ENCODE results near the gene SIT1.
A peak's percentile ranks its signal among the peaks of the same experiment; 100 is the strongest.
"Not testable (repeated sequence)": the region's sequence is repeated elsewhere in the genome, so short reads cannot be mapped to it uniquely, and the experiment has no call there.

Gene SIT1

DNA sequence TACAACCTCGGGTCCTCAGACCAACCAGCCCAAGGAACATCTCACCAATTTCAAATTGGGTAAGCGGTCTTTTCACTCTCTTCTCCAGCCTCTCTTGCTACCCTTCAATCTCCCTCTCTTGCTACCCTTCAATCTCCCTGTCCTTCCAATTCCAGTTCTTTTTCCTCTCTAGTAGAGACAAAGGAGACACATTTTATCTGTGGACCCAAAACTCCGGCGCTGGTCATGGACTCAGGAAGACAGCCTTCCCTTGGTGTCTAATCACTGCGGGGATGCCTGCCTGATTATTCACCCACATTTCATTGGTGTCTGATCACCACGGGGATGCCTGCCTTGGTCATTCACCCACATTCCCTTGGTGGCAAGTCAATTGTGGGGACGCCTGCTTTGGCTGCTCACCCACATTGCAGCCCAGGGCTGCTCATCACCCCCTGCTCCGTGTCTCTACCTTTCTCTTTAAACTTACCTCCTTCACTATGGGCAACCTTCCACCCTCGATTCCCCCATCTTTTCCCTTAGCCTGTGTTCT lies 13.2 kb downstream of the SIT1 start:
- DNase-seq (ENCODE audit: low read depth) = not testable (repeated sequence)

DNA sequence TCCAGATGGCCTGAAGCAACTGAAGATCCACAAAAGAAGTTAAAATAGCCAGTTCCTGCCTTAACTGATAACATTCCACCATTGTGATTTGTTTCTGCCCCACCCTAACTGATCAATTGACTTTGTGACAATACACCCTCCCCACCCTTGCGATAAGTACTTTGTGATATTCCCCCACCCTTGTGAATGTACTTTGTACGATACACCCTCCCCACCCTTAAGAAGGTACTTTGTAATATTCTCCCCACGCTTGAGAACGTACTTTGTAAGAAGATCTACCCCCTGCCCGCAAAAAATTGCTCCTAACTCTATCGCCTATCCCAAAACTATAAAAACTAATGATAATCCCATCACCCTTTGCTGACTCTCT lies 13.9 kb downstream of the SIT1 start:
- DNase-seq (ENCODE audit: low read depth) = not testable (repeated sequence)

DNA sequence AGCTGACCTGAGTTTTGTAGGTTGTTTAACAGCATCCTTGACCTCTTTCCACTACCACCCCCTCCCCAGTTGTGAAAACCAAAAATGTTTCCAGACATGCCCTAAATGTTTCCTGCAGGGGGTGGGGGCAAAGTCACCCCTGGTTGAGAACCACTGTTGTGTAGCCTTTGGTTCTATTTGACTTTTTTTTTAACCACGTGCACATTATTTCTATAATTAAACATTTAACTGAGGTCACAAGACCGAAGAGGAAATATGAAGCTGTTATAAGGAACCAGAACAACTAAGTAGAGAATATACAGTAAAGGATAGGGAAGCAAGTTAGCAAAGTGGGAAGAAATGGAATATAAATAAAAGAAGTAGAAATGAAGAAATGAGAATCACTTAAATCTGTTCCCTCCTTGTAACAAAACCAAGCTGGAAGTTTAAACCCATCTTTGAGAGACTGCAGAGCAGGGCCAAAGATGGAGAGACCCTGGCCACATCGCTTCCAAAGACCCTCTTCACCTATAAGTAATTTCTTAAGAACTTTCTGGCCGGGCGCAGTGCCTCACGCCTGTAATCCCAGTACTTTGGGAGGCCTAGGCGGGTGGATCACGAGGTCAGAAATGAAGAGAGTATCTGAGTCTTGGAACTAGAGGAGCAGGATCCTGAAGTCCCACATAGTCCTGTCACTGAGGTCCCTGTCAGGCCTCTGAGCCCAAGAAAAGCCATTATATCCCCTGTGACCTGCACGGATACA lies 14.4 kb downstream of the SIT1 start:
- no peak for DNase-seq (ENCODE audit: low read depth)

DNA sequence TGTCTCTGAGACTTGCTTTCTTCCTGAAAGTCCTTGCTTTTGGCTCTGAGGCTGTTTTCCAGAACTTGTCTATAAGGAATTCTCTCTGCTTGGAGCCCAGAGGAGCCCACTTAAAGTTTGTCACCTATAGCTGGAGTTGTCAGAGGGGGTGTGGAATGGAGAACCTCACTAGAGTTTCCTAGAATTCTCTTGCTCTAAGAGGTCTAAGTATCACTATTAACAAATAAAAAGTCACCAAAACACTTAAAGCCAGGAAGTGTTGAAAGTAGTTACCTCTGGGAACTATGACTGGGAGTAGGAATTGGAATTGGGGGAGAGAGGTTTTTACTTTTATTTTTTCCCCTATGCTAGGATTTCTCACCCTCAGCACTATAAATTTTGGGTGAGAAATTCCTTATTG lies 15.0 kb downstream of the SIT1 start:
- no peak for DNase-seq (ENCODE audit: low read depth)

DNA sequence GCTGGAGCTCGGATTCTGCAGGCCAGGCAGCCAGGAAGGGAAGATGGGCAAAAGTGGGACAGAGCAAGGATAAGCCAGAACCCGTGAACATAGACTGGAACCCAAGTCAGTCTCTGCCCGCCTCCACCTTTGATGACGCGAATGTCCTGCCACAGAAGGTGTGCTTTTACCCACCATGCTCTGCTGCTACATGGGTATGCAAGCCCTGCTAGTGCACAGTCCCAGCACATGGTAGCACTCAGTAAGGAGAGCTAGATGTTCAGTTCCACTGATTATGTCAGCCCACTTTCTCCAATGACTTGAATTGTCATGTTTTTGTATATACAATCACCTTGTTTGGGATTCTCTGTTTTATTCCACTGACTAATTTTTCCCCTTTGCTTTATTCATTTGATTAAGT lies 21.1 kb downstream of the SIT1 start:
- no peak for DNase-seq (ENCODE audit: low read depth)

DNA sequence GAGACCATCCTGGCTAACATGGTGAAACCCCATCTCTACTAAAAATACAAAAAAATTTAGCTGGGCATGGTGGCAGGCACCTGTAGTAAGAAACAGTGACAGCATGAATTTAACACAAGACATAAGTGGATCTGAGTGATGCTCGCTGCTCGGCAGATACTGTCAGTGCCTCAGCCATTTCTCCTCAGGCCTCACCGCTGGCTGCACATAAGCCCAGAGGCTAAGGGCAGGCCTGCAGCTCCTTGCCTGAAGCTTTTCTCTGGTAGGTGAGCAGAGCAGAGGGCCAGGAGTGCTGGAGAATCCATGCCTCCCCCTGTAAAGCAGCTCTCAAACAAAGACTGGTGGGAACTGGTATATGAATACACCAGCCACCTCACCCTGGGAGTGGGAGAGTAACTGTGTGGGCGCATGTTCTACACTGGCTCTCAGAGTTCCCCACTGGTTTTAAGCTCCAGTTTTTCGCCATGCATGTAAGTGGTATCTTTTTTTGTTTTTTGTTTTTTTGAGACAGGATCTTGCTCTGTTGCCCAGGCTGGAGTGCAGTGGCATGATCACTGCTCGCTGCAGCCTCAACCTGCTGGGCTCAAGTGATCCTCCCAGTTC lies 22.2 kb downstream of the SIT1 start:
- no peak for DNase-seq (ENCODE audit: low read depth)

DNA sequence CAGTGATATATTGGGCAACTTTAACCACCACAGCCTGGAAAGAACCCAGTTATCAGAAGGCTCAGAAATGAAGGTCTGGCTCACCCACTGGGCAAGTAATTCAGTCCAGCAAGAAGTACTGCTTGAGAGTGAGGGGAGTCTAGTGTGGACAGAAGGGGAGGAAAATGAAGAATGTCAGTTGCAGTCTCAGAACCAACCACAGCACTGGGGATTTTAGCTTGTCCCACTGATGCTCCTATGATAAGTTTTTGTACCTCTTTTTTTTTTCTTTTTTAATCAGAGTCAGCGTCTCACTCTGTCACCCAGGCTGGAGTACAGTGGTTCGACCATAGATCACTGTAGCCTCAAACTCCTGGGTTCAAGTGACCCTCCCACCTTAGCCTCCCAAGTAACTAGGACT lies 23.2 kb downstream of the SIT1 start:
- no peak for DNase-seq (ENCODE audit: low read depth)

DNA sequence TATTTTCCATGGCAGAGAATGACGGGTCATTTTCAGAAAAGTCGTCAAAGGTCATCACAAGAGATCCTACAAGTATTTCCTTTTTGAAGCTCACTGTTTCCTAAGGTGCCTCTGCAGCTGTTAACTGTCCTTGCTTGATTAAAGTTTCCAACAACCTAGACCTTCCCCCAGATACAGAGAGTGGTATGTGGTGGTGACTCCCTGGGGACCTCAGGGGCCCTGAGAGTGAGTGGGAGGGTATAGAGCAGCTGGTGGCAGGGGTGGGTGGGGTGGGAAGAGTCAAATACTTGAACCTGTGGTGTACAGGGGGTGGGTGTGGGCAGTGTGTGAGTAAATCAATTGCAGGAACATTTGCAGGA lies 31.0 kb downstream of the SIT1 start:
- DNase-seq (ENCODE audit: low read depth) = no peak

DNA sequence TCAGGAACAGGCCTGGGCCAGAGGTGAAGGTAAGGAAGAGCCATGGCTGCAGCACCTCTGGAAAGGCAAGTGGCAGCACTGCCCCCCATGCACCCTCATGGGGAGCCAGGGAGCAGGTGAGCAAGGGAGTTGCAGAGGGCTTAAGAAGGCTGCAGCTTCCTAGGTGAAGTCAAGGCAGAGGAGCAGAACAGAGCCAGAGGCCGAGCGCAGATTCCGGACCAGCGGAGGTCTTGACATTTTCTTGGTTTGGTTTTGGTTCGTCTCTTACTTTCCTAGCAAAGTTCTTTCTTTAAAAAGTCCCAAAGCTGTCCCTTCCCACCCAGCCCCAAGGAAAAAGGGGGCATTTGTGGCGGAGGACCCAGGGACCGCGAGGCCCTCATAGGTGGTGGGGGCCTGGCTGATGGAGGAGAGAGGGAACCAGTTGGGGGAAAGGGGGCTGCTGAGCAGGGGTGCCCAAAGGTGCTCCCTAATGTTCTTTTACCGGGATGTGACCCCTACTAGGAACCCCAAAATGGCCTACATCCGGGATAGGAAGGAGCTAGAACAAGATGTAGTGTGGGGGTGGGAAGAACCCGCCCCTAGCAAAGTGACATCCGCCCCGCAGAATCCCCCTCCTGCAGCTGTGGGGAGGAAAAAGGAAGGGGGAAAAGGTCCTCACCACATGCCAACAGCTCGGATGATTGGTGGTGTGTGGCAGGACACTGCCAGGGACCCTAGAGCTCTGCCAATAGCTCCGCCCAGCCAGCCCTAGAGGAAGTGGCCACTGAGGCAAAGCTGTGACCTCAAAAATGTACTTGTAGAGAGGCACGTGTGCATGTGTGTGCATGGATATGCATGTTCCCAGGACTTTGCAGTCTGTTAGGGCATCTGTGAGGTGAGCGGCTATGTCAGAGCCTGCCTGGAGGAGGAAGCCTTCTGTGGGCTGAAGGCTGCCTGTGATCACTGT lies 31.6 kb downstream of the SIT1 start:
- DNase-seq (ENCODE audit: low read depth) = no peak

DNA sequence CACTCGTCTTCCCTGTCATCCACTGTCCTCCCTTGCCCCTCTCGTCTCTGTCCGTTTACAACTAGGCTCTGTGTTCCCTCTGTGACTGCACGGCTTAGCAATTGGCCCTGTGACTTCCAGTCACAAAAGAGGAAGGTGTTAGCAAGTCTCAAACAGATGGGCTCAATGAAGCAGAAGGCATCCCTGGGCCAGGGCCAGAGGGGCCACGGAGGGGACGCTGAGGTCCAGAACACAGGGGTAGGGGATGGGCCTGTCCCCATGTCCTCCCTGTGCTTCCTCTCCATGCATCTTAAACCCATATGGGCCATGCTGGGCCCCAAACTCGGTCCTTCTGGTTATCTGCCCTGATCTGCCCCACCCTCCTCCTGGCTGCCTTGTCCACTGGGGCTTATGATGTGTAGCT lies 32.4 kb downstream of the SIT1 start, which contains the start of gene CD72:
Gene CD72 (minus strand): TSS at position 89 of the 403 bp plus-strand sequence. CDS start 110 bp downstream, outside the sequence.
- no peak for DNase-seq (ENCODE audit: low read depth)

DNA sequence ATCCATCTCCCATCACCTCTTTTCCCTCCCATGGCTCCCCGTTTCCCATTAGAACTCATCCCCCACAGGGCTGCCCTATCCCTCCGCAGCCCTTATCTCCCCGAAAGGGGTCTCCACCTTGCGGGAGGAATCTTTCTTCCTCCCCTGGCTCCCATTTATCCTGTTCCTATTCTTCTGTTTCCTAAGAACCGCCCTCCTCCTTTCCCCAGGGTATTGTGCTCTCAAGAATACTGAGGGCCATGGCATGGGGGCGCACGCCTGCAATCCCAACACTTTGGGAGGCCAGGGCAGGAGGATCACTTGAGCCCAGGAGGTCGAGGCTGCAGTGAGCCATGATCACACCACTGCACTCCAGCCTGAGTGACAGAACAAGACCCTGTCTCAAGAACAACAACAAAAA lies 33.2 kb downstream of the SIT1 start:
- no peak for DNase-seq (ENCODE audit: low read depth)

DNA sequence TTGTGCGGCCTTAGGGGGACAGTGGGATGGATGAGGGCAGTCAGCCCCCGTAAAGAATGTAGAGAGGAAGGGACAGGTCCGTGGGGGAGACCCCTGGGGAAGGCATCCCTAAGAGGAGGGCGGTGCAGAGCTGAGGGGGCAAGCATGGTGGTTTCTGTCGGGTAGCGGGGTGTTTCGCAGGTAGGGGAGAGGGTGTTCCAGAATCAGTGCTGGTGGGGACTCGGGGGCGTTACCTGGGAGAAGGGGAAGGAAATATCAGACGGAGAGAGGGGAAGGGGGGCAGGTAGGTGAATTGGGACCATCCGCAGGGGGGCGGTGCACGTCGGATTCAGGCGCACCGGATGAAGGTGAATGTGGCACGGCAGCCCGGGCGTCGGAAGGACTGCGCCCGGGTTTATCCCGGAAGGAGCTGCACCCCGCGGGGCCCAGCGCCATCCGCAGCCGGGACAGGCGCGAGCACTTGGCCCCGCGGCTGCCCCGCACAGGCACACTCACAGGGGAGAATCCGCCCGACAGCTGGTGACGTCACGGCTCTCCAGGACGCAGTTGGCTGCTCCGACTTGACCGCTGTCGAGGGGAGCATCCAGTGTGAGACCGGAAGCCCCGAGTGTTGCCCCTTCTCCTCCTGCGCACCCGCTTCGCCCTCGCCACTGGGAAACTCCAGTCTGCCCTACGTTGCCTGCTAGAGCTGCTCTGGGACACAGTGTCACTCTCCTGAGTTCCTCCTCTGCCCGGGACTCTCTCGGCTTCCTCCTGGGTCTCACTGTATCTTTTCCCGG lies 33.9 kb downstream of the SIT1 start:
- peak; percentile 54 for DNase-seq (ENCODE audit: low read depth)

DNA sequence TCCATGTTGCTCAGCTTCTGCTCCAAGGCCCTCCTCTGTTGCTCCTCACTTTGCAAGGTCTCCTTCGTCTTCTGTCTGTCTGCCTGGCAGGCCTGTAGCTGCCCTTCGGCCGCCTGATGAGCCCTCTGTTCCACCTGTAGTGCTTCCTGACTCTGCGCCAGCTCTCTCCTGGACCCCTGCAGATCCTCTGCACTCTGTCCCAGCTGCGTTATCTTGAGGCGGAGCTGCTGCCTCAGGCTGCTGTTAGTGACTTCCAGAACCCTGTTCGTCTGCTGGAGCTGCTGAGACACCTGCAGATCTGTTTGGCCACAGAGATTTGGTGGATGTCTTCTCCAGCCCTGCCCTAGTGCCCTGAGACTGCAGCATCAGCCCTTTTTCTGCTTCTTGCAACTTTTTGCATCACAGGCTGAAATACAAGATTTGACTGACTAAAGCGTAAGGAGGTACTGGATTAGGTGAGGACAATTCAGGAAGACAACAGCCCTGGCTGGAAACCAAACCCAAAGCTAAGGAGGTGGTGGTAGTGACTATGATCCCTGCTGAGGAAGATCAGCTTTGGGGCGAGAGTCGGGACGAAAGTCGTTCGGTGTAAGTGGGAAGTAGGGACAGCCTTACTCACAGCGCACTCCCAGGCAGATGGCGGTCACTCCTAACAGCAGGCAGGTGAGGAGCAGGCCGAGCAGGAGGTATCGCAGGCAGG lies 34.6 kb downstream of the SIT1 start:
- DNase-seq (ENCODE audit: low read depth) = no peak

DNA sequence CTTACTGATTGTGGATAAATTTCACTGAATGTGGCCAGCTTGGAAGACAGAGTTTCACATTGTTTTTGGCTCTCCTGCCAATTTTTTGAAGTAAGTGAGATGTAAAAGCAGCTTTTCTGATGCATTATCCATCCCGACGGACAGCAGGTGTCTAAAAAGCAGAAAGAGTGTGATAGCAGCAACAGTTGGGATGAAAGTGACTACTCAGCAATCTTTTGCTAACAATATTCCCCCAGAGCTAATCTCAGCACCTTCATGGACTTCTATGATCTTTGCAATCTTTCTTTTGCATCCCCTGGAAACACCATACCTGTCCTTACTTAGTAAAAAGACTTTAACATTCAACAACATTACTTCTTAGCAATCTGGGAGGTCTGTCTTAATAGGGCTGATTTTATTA lies 37.9 kb downstream of the SIT1 start:
- DNase-seq (ENCODE audit: low read depth) = no peak

DNA sequence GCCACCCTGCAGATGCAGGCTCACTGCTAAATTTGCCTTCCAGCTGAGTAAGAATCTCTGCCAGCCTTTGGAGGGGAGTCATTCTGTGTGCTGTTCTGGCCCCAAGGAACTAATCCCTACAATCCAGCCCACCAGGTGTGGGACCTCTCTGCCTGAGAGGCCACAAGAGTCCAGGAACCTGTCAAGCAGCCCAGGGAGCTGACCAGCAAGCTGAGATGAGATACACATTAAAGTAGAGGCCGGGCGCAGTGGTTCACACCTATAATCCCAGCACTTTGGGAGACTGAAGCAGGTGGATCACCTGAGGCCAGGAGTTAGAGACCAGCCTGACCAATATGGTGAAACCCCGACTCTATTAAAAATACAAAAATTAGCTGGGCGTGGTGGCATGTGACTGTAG lies 38.7 kb downstream of the SIT1 start:
- DNase-seq (ENCODE audit: low read depth) = not testable (repeated sequence)

DNA sequence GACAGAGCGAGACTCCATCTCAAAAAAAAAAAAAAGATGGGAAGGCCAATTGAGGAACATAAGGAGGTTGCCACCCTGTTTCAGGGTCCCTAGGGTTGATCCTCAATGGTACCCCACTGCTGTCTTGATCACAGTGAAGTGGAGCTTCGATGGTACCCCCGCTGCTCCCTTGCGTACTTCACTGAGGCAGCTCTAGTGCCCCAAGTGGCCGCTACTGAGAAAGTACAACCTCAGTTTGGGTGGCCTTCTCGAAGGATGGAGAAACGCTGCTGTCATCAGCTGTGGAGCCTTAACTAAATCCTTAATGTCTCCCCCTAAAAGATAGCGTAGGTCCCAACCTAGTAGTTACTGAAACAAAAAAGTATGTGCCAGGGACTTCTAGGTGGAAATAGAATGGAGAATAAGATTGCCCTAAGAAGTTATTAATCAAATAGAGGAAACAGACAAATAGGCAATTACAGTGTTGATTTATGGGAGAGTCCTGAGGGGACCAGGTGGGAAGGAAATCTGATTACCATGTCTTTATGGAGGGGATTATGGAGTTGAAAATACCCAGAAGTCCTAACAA lies 39.4 kb downstream of the SIT1 start:
- peak; percentile 36 for DNase-seq (ENCODE audit: low read depth)

DNA sequence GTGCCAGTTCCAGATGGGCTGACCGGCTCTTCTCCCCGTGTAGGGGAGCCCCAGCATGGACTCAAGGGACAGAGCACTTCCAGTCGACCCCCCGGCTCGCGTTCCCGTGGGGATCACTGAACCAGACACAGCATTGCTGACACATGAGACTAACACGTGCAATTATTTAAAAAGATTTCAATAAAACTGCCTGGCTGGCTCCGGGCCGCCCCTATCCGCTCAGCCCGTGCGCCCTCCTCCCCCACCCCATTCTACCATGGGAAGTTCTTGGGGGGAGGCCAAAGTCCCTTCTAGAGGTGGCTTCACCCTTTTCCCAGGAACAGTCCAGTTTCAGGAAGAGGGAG lies 40.9 kb downstream of the SIT1 start:
- DNase-seq (ENCODE audit: low read depth) = no peak

DNA sequence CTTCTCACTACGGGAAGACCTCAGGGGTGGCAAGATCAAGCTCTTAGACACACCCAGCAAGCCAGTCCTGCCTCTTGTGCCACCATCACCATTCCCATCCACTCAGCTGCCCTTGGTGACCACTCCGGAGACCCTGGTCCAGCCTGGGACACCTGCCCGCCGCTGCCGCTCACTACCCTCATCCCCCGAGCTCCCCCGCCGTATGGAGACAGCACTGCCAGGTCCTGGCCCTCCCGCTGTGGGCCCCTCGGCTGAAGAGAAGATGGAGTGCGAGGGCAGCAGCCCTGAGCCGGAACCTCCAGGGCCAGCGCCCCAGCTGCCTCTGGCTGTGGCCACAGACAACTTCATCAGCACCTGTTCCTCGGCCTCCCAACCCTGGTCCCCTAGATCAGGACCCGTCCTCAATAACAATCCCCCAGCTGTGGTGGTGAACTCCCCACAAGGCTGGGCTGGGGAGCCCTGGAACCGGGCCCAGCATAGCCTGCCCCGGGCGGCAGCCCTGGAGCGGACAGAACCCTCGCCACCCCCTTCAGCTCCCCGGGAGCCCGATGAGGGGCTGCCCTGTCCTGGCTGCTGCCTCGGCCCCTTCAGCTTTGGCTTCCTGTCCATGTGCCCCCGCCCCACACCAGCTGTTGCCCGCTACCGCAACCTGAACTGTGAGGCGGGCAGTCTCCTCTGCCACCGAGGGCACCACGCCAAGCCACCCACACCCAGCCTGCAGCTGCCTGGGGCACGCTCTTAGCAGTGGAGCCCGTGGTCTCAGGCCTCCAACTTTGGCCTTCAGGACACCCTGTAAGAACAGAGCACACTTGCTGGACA lies 41.5 kb downstream of the SIT1 start:
- no peak for DNase-seq (ENCODE audit: low read depth)

DNA sequence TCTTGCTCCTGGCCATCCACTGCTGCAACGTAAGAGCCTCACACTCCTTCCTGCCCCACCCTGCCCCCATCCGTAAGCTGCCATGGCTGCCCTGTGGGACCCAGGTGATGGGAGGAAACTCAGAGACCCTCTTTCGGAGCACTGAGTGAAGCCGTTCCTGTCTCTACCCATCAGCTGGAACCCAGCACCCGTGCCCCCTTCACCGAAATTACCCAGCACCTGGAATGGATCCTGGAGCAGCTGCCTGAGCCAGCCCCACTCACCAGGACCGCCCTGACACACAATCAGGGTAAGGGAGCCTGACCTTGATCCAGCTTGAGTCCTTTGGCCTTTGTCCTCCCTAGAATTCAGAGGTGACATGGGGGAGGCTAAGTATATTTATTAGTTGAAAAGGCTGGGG lies 42.5 kb downstream of the SIT1 start:
- no peak for DNase-seq (ENCODE audit: low read depth)

DNA sequence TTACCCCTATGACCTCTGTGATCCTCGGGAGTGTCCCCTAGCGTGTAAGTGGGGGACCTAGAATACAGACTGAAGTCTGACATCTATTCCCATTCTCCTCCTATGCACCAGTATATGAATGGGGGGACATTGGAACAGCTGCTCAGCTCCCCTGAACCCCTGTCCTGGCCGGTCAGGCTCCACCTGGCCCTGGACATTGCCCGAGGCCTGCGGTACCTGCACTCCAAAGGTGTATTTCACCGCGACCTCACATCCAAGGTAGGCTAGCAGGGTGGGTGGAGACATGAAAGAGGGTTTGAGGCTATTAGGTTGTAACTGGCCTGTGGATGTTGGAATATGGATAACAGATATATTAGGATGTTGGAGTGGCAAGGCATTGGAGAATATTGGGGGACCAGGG lies 44.0 kb downstream of the SIT1 start:
- no peak for DNase-seq (ENCODE audit: low read depth)

Data from activated T-helper 9 cell treated with anti-CD3 and anti-CD28 coated beads, Interleukin-2, amount 50 U/mL, for 16 hours (primary cell).